ENCODE data around the gene SLC35G1.

The SLC35G1 gene

GRCh38 chr10:93854975-93855374 lies 38.8 kb upstream of the SLC35G1 start:
- no peak overlapping the region for H3K4me3 ChIP-seq (ENCODE audit: low read depth, low read length)

GRCh38 chr10:93856349-93857145 lies 37.2 kb upstream of the SLC35G1 start:
- in situ Hi-C loops (cut with HindIII; ENCODE audit: low sequenced_read_pairs), result no loop called here
- TF ChIP-seq CTCF (IDR thresholded peaks at IDR 0.05; ENCODE audit: low read depth, low read length), result no peak
- no peak overlapping the region for H3K4me3 ChIP-seq (ENCODE audit: low read depth, low read length)
- no peak for DNase-seq (ENCODE audit: low read depth, low spot score)

More at GRCh38 chr10:93854975-93855374, 38.8 kb upstream of the SLC35G1 start:
- in situ Hi-C loops (cut with HindIII; ENCODE audit: low sequenced_read_pairs), result no loop called here
- DNase-seq (ENCODE audit: low read depth, low spot score), result no peak
- no peak for TF ChIP-seq CTCF (IDR thresholded peaks at IDR 0.05; ENCODE audit: low read depth, low read length)

GRCh38 chr10:93859049-93859655 lies 34.6 kb upstream of the SLC35G1 start:
- TF ChIP-seq CTCF (IDR thresholded peaks at IDR 0.05; ENCODE audit: low read depth, low read length), result peak; percentile 31
- DNase-seq (ENCODE audit: low read depth, low spot score), result peak; percentile 19
- in situ Hi-C loops (cut with HindIII; ENCODE audit: low sequenced_read_pairs), result no loop called here
- no peak overlapping the region for H3K4me3 ChIP-seq (ENCODE audit: low read depth, low read length)

- DNase-seq (ENCODE audit: low read depth, low spot score), result no peak
- in situ Hi-C loops (cut with HindIII; ENCODE audit: low sequenced_read_pairs), result no loop called here
- TF ChIP-seq CTCF (IDR thresholded peaks at IDR 0.05; ENCODE audit: low read depth, low read length), result no peak
- H3K4me3 ChIP-seq (ENCODE audit: low read depth, low read length), result no peak overlapping the region
These were observed 32.0 kb upstream of the SLC35G1 start for GRCh38 chr10:93861825-93862224.

- TF ChIP-seq CTCF (IDR thresholded peaks at IDR 0.05; ENCODE audit: low read depth, low read length), result no peak
- in situ Hi-C loops (cut with HindIII; ENCODE audit: low sequenced_read_pairs), result no loop called here
- no peak for DNase-seq (ENCODE audit: low read depth, low spot score)
- no peak overlapping the region for H3K4me3 ChIP-seq (ENCODE audit: low read depth, low read length)
These were observed 27.9 kb upstream of the SLC35G1 start for GRCh38 chr10:93865794-93866425.

GRCh38 chr10:93867525-93867924 lies 26.3 kb upstream of the SLC35G1 start:
- in situ Hi-C loops (cut with HindIII; ENCODE audit: low sequenced_read_pairs), result no loop called here
- no peak for TF ChIP-seq CTCF (IDR thresholded peaks at IDR 0.05; ENCODE audit: low read depth, low read length)
- DNase-seq (ENCODE audit: low read depth, low spot score), result no peak
- no peak overlapping the region for H3K4me3 ChIP-seq (ENCODE audit: low read depth, low read length)

All from astrocyte of the spinal cord (primary cell).